GM03348 (cell line): ENCODE data around the gene SVIP.

Experiments
- DNase-seq: peaks from one replicate; pipeline ENCODE4 v3.0.0; 2012; ENCODE audit warnings: low spot score

SVIP gene

GRCh38 chr11:22829231-22830081, at the start of gene SVIP:
TSS of gene SVIP (minus strand) at chr11:22829801. CDS start at chr11:22829748, 53 bp downstream.
- peak; percentile 93 for DNase-seq

- DNase-seq = no peak
These were observed 49.0 kb upstream of the SVIP start for GRCh38 chr11:22878604-22879003.

GRCh38 chr11:22878039-22878438, 48.4 kb upstream of the SVIP start:
- DNase-seq = no peak

- peak; percentile 66 for DNase-seq
These were observed 46.4 kb upstream of the SVIP start for GRCh38 chr11:22875869-22876473.

GRCh38 chr11:22869325-22869724, 39.7 kb upstream of the SVIP start:
- DNase-seq = no peak

GRCh38 chr11:22860241-22860640, 30.6 kb upstream of the SVIP start, which contains the start of gene CCDC179:
TSS of gene CCDC179 (minus strand) at chr11:22860474. CDS start at chr11:22860421, 53 bp downstream.
- no peak for DNase-seq

GRCh38 chr11:22859756-22860155, 30.2 kb upstream of the SVIP start:
- no peak for DNase-seq

GRCh38 chr11:22851477-22851876, 21.9 kb upstream of the SVIP start:
- no peak for DNase-seq

GRCh38 chr11:22846726-22847125, 17.1 kb upstream of the SVIP start:
- DNase-seq = no peak

GRCh38 chr11:22832315-22833015, 2.9 kb upstream of the SVIP start:
- no peak for DNase-seq

- no peak for DNase-seq
These were observed 447 bp upstream of the SVIP start for GRCh38 chr11:22830082-22830414.

- DNase-seq = no peak
These were observed 1.2 kb downstream of the SVIP start for GRCh38 chr11:22828373-22828772.

GRCh38 chr11:22822203-22822602, 7.4 kb downstream of the SVIP start:
- no peak for DNase-seq

- DNase-seq = no peak
These were observed 19.7 kb downstream of the SVIP start for GRCh38 chr11:22809893-22810292.

GRCh38 chr11:22808571-22809197, 20.9 kb downstream of the SVIP start:
- DNase-seq = no peak

- DNase-seq = no peak
These were observed 21.6 kb downstream of the SVIP start for GRCh38 chr11:22807855-22808570.

- no peak for DNase-seq
These were observed 22.2 kb downstream of the SVIP start for GRCh38 chr11:22807391-22807790.

- no peak for DNase-seq
These were observed 26.7 kb downstream of the SVIP start for GRCh38 chr11:22802861-22803260.

GRCh38 chr11:22800482-22800881, 29.1 kb downstream of the SVIP start:
- DNase-seq = no peak

GRCh38 chr11:22798901-22799300, 30.7 kb downstream of the SVIP start:
- DNase-seq = no peak

- DNase-seq = no peak
These were observed 32.6 kb downstream of the SVIP start for GRCh38 chr11:22797047-22797446.

- DNase-seq = no peak
These were observed 33.7 kb downstream of the SVIP start for GRCh38 chr11:22795914-22796313.
